Activated CD4-positive, CD25-positive, alpha-beta regulatory T cell treated with anti-CD3 and anti-CD28 coated beads, Interleukin-2, amount 50 U/mL, for 24 hours (primary cell): ENCODE data around the gene CPSF4L.

Experiments
- ATAC-seq, 2 donors: fragments of 150-1000 bp; cut with Tn5 transposase; one replicate each; pipeline ENCODE4 v1.10.0; 2021; ENCODE audit warnings: mild to moderate bottlenecking in 1 of 2, moderate library complexity in 1 of 2

The CPSF4L gene

DNA sequence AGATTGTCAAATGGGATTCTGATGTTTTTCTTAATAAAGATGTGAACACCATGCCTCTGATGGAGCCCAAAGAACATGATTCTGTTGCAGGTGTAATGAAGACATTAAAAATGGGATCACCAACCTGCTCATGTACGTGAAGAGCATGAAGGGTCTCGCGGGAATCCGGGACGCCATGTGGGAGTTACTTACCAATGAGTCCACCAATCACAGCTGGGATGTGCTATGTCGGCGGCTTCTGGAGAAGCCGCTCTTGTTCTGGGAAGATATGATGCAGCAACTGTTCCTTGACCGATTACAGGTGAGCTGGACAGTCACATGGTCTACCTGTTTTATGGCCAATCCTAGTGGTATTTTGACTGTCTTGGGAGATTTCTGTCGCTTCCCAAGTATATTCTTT, 61.2 kb downstream of the CPSF4L start:
- ATAC-seq: no peak

GRCh38 chr17:73199751-73200317, 61.8 kb downstream of the CPSF4L start:
- ATAC-seq: no peak

GRCh38 chr17:73198930-73199260, 62.8 kb downstream of the CPSF4L start:
- ATAC-seq: no peak
